Activated naive CD4-positive, alpha-beta T cell (primary cell): Measurements from ENCODE around the gene GNB5.
"Not testable (repeated sequence)": the region's sequence is repeated elsewhere in the genome, so short reads cannot be mapped to it uniquely, and the experiment has no call there.

ENCODE experiments used
- DNase-seq, 4 experiments: peaks; one replicate each; lab custom pipeline; 2025; lab: John Stamatoyannopoulos, UW

Gene GNB5

DNA sequence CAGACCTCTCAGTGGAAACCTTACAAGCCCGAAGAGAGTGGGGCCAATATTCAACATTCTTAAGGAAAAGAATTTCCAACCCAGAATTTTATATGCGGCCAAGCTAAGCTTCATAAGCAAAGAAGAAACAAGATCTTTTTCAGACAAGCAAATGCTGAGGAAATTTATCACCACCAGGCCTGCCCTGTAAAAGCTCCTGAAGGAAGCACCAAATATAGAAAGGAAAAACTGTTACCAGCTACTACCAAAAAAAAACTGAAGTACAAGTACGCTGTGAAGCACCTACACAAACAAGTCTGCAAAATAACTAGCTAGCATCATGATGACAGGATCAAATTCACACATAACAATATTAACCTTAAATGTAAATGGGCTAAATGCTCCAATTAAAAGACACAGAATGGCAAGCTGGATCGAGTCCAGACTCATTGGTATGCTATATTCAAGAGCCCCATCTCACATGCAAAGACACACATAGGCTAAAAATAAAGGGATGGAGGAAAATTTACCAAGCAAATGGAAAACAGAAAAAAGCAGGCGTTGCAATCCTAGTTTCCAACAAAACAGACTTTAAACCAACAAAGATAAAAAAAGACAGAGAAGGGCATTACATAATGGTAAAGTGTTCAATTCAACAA, 25.6 kb downstream of the GNB5 start:
- DNase-seq: not testable (repeated sequence)

DNA sequence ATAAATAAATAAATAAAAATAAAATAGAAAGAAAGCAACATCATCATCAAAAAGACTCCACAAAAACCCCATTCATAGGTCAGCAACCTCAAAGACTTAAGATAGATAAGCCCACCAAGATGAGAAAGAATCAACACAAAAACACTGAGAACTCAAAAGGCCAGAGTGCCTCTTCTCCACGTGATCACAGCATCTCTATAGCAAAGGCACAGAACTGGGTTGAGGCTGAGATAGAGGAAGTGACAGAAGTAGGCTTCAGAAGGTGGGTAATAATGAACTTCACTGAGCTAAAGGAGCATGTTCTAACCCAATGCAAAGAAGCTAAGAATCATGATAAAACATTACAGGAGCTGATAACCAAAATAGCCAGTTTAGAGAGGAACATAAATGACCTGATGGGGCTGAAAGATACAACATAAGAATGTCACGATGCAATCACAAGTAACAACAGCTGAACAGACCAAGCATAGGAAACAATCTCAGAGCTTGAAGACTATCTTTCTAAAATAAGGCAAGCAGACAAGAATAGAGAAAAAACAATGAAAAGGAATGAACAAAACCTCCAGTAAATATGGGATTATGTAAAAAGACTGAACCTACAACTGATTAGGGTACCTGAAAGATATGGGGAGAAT, 26.4 kb downstream of the GNB5 start:
- no peak for DNase-seq

DNA sequence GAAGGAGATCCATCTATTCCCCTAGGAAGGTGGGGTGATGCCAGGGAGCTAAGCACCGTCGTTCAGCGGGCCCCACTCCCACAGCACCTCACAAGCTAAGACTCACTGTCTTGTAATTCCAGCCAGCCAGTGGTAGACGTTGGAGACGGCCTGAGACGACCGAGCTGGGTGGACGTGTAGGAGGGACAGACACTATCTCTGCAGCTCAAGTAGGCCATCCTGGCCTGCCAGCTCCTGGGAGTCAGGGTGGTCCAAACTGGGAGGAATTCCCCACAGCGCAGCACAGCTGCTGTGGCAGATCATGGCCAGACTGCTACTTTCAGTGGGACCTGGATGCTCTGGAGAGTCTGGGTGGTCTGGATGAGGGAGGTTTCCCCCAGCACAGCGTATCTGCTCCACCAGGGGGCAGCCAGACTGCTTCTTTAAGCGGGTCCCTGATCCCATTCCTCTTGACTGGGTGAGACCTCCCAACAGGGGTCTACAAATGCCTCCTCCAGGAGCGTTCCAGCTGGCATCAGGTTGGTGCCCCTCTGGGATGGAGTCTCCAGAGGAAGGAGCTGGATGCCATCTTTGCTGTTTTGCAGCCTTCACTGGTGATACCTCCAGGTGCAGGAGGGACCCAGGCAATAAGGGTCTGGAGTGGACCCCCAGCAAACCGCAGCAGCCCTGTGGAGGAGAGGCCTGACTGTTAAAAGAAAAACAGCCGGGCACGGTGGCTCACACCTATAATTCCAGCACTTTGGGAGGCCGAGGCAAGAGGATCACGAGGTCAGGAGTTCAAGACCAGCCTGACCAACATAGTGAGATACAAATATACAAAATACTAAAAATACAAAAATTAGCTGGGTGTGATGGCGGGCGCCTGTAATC, 27.6 kb downstream of the GNB5 start:
- no peak for DNase-seq

DNA sequence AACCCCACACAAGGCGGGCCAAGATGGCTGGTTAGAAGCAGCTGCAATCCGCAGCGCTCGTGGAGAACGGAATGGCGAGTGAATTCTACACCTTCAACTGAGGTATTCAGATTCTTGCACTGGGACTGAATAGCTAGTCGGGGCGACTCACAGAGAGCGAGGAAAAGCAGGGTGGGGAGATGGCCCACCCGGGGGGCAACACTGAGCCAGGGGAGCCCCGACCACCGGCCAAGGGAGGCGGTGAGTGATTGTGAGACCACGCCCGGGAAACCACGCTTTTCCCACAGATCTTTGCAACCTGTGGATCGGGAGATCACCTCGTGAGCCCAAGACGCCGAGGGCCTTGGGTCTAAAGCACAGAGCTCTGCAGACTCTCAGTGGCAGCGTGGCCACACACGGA, 28.3 kb downstream of the GNB5 start:
- DNase-seq: no peak

DNA sequence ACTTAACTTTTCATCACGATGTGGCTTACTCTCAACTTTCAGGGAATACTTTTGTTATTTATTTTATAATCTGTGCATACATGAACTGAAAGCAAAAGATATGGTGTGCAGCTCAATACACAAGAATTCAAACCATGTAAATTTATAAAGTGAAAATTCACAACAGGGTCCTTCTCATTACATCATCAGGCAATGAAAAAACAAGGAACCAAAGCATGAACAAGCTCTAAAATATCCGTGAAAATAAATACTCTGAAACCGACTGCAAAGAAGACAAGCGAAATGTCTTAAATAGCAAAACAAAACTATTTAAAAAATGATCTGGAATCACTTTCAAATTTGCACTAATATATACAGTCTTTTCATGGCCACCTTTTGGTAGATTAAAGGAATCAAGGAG, 28.9 kb downstream of the GNB5 start:
- no peak for DNase-seq

DNA sequence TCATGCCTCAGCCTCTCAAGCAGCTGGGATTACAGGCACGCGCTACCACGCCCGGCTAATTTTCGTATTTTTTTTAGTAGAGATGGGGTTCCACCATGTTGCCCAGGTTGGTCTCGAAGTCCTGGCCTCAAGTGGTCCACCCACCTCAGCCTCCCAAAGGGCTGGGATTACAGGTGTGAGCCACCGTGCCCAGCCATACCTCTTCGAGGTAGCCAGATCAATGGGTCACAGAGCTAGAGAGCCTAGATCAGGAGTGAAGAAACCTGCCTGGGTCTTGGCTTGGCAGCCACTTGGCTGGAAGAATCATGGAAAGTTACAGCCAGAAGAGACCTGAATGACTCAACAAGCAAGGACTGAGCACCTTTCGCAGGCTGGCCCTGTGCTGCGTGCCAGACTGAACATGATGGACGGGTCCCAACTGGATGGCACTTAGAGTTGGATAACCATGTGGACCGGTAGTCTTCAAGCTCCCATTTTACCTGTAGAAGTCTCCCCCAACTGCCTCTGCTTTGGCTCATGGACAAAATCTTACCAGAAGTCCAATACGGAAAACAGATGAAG, 29.7 kb downstream of the GNB5 start:
- DNase-seq: no peak

DNA sequence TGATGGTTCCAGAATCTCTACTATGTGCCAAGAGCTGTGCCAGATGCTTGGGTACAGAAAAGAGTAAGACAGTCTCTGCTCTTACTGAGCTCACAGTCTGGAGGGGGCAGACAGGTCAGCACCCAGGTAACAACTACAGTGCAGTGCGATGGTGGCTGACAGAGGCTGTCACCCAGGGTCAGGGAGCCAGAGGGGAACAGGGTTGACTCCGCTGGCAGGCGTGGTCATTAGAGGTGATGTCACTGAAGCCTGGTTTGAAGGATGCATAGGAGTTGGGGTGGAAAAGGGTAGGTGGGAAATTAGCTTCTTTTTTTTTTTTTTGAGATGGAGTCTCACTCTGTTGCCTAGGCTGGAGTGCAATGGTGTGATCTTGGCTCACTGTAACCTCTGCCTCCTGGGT, 31.5 kb downstream of the GNB5 start:
- no peak for DNase-seq

DNA sequence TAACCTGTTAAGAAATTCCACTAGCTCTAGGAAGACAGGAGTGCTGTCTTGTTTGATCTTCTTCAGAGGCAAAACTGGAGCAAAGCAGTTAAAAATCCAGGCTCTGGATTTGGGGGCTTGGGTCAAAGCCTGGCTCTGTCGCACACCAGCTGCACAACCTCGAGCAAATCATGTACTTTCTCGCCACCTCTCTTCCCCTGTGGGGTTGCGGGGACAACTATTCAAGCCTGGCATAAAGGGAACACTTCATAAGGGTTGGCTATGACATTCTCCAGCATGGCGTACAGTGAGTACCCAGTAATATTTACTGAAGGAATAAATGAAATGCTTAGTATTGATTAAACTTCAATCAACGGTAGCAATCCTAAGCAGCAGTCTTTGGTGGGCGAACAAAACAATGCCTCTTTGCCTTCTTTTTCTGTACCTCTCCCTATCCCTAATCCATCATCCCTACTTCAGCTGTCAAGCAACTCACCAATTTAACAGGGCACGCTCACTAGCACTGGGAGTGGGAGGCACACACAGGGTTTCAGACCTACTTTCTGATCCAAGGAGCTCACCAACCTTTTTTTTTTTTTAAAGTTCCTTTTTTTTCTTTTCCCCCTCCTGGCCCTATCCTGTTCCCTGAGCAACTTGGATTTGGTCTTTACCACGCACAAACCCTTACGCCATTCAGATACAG, 33.0 kb downstream of the GNB5 start:
- no peak for DNase-seq

DNA sequence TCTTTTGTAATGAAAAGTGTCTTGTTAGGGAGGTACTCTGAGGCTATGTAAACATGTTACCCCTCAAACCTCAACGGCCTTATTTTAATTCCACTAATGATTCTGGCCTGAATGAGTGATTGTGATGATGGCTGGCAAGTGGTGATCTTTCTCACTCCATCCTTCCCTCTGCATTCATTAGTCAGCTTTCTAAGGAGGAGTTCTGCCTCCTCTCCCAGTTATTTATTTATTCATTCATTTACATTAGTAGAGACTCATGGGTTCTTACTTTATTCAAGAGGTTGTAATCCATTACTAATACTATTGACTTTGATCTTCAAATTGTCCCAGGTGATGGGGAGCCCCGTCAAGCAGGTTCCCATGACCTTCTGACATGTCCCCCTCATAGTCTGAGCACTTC, 35.3 kb downstream of the GNB5 start:
- DNase-seq: no peak

DNA sequence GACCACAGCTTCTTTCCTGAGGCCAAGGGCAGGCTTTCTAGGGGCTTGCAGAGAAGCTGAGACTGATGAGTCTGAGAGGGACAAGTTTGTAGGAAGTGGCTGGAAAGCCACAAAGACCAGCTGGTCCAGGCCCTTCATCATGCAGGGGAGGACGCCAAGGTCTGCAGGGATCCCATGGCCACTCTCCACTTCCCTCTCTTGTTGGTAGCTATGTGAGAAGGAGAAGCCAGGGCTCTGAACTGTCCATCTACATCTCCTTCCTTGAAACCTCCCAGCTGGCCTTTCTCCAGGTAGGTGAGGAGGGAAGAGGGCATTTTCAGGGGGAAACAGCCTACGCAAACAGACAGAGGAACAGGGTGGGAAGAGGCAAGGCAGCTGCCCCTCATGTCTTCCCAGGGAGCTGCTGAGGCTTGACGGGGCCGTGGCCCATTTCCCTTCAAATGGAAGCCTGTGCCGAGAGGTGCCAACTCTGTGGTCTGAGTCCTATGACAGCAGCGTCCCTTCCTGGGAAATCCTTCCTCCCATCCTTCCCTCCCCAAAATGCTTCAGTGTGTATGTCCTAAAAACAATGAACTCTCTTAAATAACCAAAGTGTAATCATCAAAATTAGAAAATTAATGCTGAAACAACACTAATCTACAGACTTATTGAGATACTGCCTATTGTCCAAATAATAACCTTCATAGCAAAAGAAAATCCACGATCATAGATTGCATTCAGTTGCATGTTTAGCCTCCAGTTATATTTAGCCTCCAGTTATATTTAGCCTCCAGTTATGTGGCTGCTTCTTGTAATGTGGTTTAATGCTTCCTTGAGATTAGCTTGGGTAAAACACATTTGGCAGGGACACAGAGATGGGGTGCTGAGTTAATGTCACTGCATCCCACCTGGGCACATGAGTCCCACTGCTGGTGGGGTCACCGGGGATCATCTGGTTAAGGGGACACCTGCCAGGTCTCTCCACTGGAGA, 36.0 kb downstream of the GNB5 start:
- DNase-seq: no peak

DNA sequence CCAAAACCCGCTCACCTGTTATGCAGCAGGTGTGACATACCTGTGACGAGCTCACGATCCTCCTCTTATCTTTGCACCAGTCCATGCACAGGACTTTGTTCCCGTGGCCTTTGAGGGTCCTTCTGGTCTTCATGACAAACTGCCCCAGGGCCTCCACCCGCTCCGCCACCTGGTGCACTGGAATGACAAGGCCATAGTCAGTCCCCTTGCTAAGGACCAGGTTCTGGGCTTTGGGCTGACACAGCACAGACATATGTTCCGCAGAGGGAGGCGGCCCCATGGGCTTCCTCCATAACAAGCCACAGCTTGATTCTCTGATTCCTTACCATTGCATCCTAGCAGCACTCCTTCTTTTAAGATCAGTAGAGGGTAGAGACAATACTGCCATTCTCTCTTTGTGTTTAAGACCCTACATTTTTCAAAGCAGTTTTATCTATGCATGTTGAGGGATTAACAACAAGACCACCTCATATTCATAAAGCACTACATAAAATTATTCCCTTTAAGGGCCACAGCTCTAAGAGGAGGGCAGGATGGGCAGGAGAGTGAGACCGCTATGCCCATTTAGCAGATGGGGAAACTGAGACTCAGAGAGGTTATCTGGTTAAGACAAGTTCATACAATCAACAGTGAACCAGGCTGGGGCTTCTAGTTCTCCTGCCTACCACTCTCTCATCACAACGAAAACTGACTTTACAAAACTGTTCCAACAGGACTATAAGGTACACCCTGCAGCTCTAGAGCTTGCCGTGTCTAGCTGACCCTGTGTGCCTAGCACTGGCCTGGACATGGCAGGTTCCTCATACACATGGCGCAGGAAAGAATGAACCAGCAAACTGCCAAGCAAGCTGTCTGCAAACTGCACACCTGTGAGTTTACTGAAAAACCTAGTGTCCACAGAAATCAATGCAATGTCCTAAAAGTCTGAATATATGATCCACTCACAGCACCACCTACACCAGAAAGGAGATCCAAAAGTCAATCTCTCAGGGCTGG, 37.0 kb downstream of the GNB5 start:
- DNase-seq: no peak

DNA sequence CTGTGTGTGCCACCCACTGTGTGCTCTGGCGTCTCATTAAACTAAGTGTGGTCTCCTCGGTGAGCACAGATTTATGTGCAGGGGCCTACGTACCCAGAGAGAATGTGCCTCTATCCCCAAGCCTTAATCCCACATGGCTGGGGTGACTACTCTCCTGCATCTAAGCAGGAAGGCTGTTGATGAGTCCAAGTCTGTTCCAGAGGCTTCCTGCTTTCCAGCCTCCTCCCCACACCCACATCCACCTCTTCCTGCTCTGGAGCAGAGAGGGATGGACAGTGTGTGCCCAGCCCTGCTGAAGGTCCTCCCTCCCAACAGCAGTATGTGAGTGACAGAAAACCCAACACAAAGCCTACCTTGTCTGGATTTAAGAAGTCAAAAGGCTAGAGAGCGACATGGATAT, 39.8 kb downstream of the GNB5 start:
- DNase-seq: no peak

DNA sequence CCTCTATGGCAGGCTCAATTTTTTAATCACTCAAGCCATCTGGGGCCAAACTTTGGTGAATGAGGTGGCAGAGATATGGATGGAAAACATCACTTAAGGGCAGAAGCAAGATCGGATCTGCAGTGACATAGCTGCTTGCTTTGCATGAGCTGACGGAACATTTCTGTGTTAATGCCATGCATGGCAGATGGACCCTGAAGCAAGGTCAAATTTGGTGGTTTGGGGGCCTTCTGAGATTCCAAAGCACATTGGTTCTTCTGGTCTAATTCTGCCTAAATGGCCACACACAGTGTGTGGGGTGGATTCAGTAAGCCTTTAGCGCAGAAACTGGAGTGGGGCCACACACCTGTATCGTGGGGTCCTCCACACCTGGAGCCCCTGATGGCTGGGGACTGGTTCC, 40.3 kb downstream of the GNB5 start:
- no peak for DNase-seq

DNA sequence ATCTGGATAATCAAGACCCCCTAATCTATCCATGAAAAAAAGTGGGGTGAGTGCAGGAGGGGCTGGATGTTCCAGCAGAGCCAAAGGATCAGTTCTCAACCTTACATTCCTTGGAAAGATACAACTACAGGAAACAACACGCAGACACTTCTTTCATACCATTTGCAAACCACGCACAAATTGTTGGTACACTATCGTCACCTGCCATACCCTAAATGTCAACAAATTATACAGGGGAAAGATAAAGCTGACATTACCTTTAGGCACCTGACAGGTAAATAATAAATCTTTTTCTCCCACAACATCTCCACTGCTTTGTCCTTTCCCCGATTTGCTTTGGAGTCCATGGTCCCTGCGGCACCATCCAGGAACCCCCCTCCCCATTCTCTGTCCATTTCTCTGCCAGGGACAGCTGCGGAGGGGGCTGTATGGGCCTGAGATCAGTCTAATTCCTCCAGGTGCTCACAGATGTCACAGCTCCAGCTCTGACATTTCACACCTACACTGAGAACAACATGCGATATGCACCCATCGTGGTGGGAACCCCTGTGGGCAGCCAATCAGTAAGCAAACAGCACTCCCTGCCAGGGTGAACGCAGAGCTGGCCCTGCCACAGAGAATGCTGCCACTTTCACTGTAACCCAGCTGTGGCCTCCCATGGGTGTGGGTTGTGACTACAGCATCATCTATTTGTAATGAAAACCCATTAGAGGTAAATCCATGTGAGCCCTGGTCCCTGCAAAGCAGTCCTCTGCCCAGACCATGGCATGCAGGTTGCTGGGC, 41.0 kb downstream of the GNB5 start:
- no peak for DNase-seq

DNA sequence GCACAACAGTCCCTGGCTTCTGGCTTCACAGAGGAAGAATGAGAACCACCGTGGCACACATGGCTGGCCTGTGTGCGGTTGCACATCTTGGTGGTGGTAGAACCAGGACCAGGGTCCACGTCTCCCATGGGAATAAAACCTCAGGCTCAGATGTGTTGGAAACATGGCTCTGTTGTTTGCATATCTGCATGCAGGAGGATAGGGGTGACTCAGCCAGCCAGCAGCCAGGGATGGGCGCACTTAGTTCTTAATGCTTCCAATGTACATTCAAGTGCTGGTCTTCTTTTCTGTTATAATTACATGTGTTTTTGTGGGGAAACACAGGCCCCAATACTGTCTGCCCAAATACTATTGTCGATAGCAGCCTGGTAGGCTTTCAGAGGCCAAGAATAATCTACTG, 42.8 kb downstream of the GNB5 start:
- no peak for DNase-seq

DNA sequence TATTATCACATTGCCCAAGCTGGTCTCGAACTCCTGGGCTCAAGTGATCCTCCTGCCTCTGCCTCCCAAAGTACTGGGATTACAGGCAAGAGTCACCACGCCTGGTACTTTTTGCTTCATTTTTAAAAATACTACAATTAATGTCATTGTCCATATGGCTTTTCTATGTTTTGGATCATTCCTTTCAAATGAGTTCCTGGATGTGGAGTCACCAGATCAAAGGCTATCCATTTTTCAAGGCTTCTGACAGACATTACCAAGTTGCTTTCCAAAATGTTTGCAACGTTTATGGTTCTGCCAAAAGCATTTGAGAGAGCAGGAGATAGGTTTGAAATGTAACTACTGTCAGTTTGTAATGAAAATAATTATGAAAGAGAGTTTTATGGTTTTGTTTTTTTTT, 44.4 kb downstream of the GNB5 start:
- no peak for DNase-seq

DNA sequence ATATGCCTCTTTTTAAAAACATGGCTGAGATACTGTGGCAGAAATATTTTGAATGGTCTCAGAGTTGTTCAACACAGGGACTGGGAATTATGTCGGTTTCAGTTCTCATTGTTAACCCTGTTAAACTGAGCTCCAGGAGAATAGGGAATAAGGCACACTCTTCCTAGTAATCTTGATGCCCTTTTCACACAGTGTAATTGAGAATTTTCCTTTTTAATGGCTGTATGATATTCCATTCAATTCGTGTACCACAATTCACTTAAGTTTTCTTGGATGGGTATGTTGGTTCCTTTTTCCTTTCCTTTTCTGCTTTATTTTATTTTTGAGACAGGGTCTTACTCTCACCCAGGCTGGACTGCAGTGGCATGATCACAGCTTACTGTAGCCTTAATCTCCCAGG, 44.9 kb downstream of the GNB5 start:
- DNase-seq: no peak

DNA sequence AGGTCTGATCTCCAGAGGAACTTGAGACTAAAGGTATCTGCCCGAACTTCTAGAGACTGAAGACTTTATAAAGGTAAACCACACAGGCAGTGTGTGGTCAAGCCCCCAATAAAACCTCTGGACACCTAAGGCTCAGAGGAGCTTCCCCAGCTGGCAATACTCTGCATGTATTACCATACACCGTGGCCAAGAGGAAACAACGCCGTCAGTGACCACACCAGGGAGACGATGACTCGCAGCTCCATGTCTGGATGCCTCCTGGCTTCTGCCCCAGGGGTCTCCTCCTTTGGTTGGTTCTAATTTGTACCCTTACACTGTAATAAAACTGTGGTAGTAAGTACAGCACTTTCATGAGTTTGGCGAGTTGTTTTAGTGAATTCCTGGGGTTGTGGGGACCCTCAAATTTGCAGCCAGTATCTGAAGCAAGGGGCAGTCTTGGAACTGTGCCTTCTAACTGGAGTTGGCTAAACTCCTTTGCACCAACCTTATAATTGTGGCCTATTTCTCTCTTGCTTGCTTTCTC, 46.5 kb downstream of the GNB5 start:
- no peak for DNase-seq

DNA sequence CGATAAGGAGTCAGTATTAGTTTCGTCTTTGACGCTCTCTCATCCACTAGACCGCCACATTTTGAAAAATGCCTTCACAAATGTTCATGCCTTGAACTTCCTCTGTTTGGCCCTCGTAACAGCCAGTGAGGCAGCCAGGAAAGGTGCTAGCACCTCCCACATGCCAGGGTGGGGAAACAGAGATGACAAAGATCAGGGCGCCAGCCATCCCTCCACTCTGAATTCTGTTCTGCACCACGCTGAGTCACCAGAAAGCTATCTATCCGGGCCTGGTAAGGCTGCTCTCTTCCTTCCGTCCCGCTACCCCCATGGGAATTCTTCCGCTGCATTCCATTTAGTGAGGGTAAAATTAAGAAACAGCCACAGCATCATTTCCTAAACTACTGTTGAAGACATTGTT, 47.3 kb downstream of the GNB5 start:
- no peak for DNase-seq
